ENCODE data around the gene CD80.

DNA sequence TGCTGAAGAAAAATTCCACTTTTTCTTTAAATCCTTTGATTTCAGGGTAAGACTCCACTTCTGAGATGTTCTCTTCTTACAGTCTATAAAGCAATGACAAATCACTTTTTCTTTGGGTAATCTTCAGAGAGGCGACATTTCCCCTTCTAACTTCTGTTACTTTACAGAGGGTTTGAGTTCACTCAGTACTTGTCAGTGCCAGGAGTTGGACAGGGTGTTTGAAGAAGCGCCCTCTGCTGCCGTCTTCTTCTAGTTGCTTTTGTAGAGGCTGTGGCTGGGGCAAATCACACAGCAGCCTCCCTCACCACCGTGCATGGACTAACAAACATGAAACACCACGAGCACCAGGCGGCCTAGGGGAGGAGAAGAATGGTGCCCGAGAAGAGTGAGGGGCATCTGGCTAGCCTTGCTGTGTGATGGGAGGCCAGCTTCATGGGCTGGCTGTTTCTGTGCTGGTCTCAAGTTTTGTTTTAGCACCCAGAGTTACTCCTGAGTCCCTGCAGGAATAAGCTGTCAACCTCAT, at the start of gene CD80:
- TF ChIP-seq POLR2AphosphoS5 (IDR thresholded peaks at IDR 0.05; ENCODE audit: borderline replicate concordance, low read depth, low read length): no peak
- TF ChIP-seq EZH2 (IDR thresholded peaks at IDR 0.05): no peak

Measured in SK-N-MC (cell line).